ENCODE measurements around the gene CFAP126. TPM values are rescaled to one million over a fixed set of nuclear protein-coding genes. Genes with fewer than 3 reads are reported as not detected.

The CFAP126 gene
- total RNA-seq, 4 donors from 2014 or later: not detected

DNA sequence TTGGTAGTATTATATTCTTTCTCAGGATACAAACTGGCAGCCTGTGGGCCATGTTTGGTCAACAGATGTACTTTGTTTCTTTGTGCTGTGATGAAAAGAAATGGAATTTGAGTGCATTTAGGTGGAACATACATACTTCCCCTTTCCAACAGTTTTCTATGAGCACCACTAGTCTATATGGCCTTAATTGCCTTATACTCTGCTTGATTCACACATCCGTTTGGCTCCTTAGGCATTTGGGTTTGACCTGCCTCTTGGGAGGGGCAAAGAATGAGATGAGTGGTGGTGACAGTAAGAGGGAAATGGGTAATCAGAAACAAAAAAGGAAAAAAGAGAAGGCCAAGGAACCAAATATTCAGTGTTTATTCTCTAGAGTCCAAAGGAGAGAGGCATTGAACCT lies 17.0 kb downstream of the CFAP126 start:
- H3K4me3 ChIP-seq (ENCODE audit: low read depth, poor library complexity, severe bottlenecking): no peak overlapping the region
- 61 to 71% methylated on average over 1 of the region's 1 CpG for WGBS, 2 donors
- DNase-seq (ENCODE audit: low spot score in 2 of 2): no peak
- intact Hi-C loops (cut with DNase I; ENCODE audit: low total_unique reads): no loop called here
- TF ChIP-seq, protein P1, sequence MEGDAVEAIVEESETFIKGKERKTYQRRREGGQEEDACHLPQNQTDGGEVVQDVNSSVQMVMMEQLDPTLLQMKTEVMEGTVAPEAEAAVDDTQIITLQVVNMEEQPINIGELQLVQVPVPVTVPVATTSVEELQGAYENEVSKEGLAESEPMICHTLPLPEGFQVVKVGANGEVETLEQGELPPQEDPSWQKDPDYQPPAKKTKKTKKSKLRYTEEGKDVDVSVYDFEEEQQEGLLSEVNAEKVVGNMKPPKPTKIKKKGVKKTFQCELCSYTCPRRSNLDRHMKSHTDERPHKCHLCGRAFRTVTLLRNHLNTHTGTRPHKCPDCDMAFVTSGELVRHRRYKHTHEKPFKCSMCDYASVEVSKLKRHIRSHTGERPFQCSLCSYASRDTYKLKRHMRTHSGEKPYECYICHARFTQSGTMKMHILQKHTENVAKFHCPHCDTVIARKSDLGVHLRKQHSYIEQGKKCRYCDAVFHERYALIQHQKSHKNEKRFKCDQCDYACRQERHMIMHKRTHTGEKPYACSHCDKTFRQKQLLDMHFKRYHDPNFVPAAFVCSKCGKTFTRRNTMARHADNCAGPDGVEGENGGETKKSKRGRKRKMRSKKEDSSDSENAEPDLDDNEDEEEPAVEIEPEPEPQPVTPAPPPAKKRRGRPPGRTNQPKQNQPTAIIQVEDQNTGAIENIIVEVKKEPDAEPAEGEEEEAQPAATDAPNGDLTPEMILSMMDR (IDR thresholded peaks at IDR 0.05): no peak
- no peak for TF ChIP-seq POLR2A (IDR thresholded peaks at IDR 0.05)

DNA sequence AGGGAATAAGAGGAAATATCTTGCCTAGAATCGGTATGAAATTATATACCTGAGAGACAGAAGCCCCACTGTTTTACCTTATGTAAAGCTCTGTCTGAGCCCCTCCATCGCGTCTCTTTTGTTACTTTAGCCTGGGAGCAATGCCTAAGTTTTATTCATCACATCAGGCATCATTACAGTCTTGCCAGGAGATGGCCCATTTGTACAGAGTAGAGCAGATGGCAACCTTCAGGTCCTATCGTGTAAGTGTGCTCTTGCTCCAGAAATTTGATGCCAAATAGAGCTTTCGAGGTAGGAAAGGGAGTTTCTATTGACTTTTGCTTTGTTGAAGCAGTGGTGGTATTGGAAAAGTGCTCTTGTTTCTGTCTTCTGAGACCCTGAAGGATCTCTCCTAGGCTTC lies 24.9 kb downstream of the CFAP126 start:
- TF ChIP-seq POLR2A (IDR thresholded peaks at IDR 0.05): no peak
- TF ChIP-seq, protein P1 (IDR thresholded peaks at IDR 0.05): no peak
- 91 to 95% methylated on average over 5 of the region's 5 CpGs for WGBS, 2 donors
- no peak overlapping the region for H3K4me3 ChIP-seq (ENCODE audit: low read depth, poor library complexity, severe bottlenecking)
- intact Hi-C loops (cut with DNase I; ENCODE audit: low total_unique reads): no loop called here
- DNase-seq (ENCODE audit: low spot score in 2 of 2): no peak

DNA sequence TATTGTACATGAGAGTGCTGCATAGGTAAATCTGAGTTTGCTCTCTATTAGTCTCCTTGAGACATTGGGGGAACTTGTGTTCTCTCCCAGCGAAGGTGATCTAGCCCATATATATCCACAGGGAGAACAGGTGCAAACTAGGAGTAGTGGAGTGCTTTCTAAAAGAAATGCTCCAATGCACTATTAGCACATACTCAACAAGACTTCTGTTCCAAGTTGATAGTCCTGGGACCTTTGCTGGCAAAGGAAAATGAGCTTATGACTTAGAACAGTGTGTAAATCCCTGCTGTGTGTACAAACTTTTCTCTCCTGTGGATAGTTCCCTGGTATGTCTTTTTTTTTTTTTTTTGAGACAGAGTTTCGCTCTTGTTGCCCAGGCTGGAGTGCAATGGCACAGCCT lies 25.5 kb downstream of the CFAP126 start:
- TF ChIP-seq POLR2A (IDR thresholded peaks at IDR 0.05): no peak
- TF ChIP-seq, protein P1 (IDR thresholded peaks at IDR 0.05): no peak
- H3K4me3 ChIP-seq (ENCODE audit: low read depth, poor library complexity, severe bottlenecking): no peak overlapping the region
- no peak for DNase-seq (ENCODE audit: low spot score in 2 of 2)
- intact Hi-C loops (cut with DNase I; ENCODE audit: low total_unique reads): no loop called here
- 98 to 100% methylated on average over 2 of the region's 2 CpGs for WGBS, 2 donors

DNA sequence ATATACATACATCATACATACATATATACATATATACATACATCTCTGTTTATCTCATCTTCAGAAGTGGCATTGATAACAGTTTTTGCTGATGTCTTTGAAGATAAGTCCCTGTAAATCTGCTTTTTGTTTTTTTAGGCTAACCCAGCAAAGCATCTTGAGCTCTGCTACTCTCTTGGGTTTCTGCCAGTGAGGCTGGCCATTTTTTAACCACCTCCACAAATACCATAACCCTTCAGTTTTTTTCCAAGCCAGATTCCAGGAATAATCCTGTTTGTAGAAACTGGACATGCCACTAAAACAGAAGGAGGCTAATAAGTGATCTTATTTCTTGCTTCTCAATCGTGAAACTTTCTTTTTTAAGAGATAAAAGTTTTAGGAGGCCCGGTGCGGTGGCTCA lies 31.9 kb downstream of the CFAP126 start:
- WGBS, 2 donors: 92 to 97% methylated on average over 3 of the region's 3 CpGs
- DNase-seq (ENCODE audit: low spot score in 2 of 2): no peak
- TF ChIP-seq, protein P1 (IDR thresholded peaks at IDR 0.05): no peak
- no peak for TF ChIP-seq POLR2A (IDR thresholded peaks at IDR 0.05)
- intact Hi-C loops (cut with DNase I; ENCODE audit: low total_unique reads): no loop called here
- no peak overlapping the region for H3K4me3 ChIP-seq (ENCODE audit: low read depth, poor library complexity, severe bottlenecking)

DNA sequence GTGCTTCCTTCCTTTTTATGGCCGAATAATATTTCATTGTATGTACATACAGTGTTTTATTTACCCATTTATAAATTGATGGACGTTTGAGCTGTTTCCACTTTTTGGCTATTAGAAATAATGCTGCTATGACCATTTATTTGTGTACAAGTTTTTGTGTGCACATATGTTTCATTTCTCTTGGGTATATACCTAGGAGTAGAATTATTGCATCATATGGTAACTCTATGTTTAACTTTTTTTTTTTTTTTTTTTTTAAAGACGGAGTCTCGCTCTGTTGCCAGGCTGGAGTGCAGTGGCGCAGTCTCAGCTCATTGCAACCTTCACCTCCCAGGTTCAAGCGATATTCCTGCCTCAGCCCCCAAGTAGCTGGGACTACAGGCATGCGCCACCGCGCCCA lies 34.5 kb downstream of the CFAP126 start:
- WGBS, 2 donors: 93 to 96% methylated on average over 9 of the region's 9 CpGs
- TF ChIP-seq, protein P1 (IDR thresholded peaks at IDR 0.05): no peak
- no peak for TF ChIP-seq POLR2A (IDR thresholded peaks at IDR 0.05)
- no peak overlapping the region for H3K4me3 ChIP-seq (ENCODE audit: low read depth, poor library complexity, severe bottlenecking)
- no peak for DNase-seq (ENCODE audit: low spot score in 2 of 2)
- intact Hi-C loops (cut with DNase I; ENCODE audit: low total_unique reads): no loop called here

DNA sequence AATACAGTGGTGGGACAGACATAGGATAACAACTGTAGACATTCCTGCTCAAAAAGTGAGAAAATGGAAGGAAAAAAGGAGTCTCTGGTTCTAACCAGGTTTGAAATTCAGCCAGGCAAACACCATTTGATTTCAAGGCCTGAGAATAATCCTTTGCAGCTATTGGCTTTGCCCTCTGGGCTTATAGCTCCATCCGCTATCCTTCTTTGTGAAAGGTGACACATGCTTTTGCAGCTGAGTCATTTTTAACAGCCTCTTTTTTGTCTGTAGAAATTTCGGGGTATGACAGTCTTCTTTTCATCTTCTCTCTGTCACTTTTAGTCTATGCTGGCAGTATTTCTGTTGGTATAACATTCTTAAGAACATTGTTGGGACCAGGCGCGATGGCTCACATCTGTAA lies 37.3 kb downstream of the CFAP126 start:
- no peak for TF ChIP-seq POLR2A (IDR thresholded peaks at IDR 0.05)
- intact Hi-C loops (cut with DNase I; ENCODE audit: low total_unique reads): no loop called here
- no peak overlapping the region for H3K4me3 ChIP-seq (ENCODE audit: low read depth, poor library complexity, severe bottlenecking)
- 80 to 91% methylated on average over 4 of the region's 4 CpGs for WGBS, 2 donors
- DNase-seq (ENCODE audit: low spot score in 2 of 2): no peak

Measured in lower leg skin (tissue), 4 donors.